Hepatic stellate cell (primary cell): ENCODE data around the gene MMAA.
"Not testable (repeated sequence)": the region's sequence is repeated elsewhere in the genome, so short reads cannot be mapped to it uniquely, and the experiment has no call there.

ENCODE experiments used
- DNase-seq: peaks from one replicate; pipeline ENCODE4 v3.0.0; 2011; ENCODE audit warnings: low spot score

MMAA gene

GRCh38 chr4:145618932-145619638 lies at the start of gene MMAA:
Gene MMAA, plus strand, starts transcription at chr4:145619385. Its CDS starts 19,755 bp downstream, at chr4:145639140.
- DNase-seq, result peak; percentile 94

GRCh38 chr4:145574546-145574945 lies 44.6 kb upstream of the MMAA start:
- not testable (repeated sequence) for DNase-seq

- no peak for DNase-seq
Measured at GRCh38 chr4:145580906-145581305, 38.3 kb upstream of the MMAA start.

- DNase-seq, result no peak
Measured at GRCh38 chr4:145583191-145584055, 35.8 kb upstream of the MMAA start.

- no peak for DNase-seq
Measured at GRCh38 chr4:145587088-145587754, 32.0 kb upstream of the MMAA start.

- DNase-seq, result not testable (repeated sequence)
Measured at GRCh38 chr4:145589381-145589780, 29.8 kb upstream of the MMAA start.

GRCh38 chr4:145589916-145590702 lies 29.1 kb upstream of the MMAA start:
- no peak for DNase-seq

- DNase-seq, result no peak
Measured at GRCh38 chr4:145602129-145602760, 16.9 kb upstream of the MMAA start.

- DNase-seq, result no peak
Measured at GRCh38 chr4:145605941-145606340, 13.2 kb upstream of the MMAA start.

- peak; percentile 21 for DNase-seq
Measured at GRCh38 chr4:145609481-145610427, 9.4 kb upstream of the MMAA start.

- no peak for DNase-seq
Measured at GRCh38 chr4:145613566-145614232, 5.5 kb upstream of the MMAA start.

GRCh38 chr4:145614233-145614610 lies 5.0 kb upstream of the MMAA start:
- no peak for DNase-seq

GRCh38 chr4:145618210-145618931 lies 814 bp upstream of the MMAA start:
- peak; percentile 25 for DNase-seq

- DNase-seq, result peak; percentile 22
Measured at GRCh38 chr4:145619639-145619996, 433 bp downstream of the MMAA start.

- not testable (repeated sequence) for DNase-seq
Measured at GRCh38 chr4:145622067-145622466, 2.9 kb downstream of the MMAA start.

GRCh38 chr4:145623831-145624230 lies 4.6 kb downstream of the MMAA start:
- no peak for DNase-seq

GRCh38 chr4:145625677-145626622 lies 6.8 kb downstream of the MMAA start:
- DNase-seq, result no peak

GRCh38 chr4:145626623-145626982 lies 7.4 kb downstream of the MMAA start:
- DNase-seq, result no peak
